Mesenchymal stem cell (in vitro differentiated cells and primary cell): ENCODE measurements around the gene RANBP2.
"Not testable (repeated sequence)": the region's sequence is repeated elsewhere in the genome, so short reads cannot be mapped to it uniquely, and the experiment has no call there.

ENCODE experiments used
- DNase-seq: peaks from one replicate; pipeline ENCODE4 v3.0.0-alpha.2; 2013
- H2AFZ ChIP-seq: one replicate; pipeline ENCODE4 v1.6.1; 2013; ENCODE audit warnings: low read depth, mild to moderate bottlenecking, control low read depth, inconsistent platforms, low read length, moderate library complexity
- H2AK5ac ChIP-seq: 2 replicates; pipeline ENCODE4 v1.6.1; 2013; ENCODE audit warnings: low read length, moderate library complexity, mild to moderate bottlenecking, inconsistent platforms; ENCODE audit not compliant: severe bottlenecking
- H2BK120ac ChIP-seq: one replicate; pipeline ENCODE4 v1.6.1; 2013; ENCODE audit warnings: low read depth, mild to moderate bottlenecking, inconsistent platforms, low read length, moderate library complexity
- H2BK12ac ChIP-seq, 2 experiments: one replicate each; pipeline ENCODE4 v1.6.1; 2013; ENCODE audit warnings: inconsistent platforms in 2 of 2, low read length in 2 of 2, mild to moderate bottlenecking in 2 of 2, moderate library complexity in 2 of 2, control low read depth in 1 of 2
- H2BK15ac ChIP-seq: one replicate; pipeline ENCODE4 v1.6.1; 2013; ENCODE audit warnings: mild to moderate bottlenecking, low read depth, inconsistent platforms; ENCODE audit not compliant: poor library complexity, severe bottlenecking
- H2BK5ac ChIP-seq: 2 replicates; pipeline ENCODE4 v1.6.1; 2013; ENCODE audit warnings: low read depth, mild to moderate bottlenecking, low read length, control low read depth, inconsistent platforms; ENCODE audit not compliant: poor library complexity, severe bottlenecking
- H3K14ac ChIP-seq, 2 experiments: one replicate each; pipeline ENCODE4 v1.6.1; 2013; ENCODE audit warnings: inconsistent platforms in 2 of 2, low read length in 2 of 2, control low read depth in 1 of 2, mild to moderate bottlenecking in 1 of 2, moderate library complexity in 1 of 2
- H3K18ac ChIP-seq, 2 experiments: one replicate each; pipeline ENCODE4 v1.6.1; 2013; ENCODE audit warnings: inconsistent platforms in 2 of 2, low read length in 2 of 2, control low read depth in 1 of 2, low read depth in 1 of 2, mild to moderate bottlenecking in 1 of 2
- H3K23ac ChIP-seq, 2 experiments: one replicate each; pipeline ENCODE4 v1.6.1; 2013; ENCODE audit warnings: inconsistent platforms in 2 of 2, low read length in 2 of 2, mild to moderate bottlenecking in 2 of 2, moderate library complexity in 2 of 2, control low read depth in 1 of 2
- H3K27ac ChIP-seq: 2 replicates; pipeline ENCODE4 v1.5.1; 2013; ENCODE audit warnings: mild to moderate bottlenecking, moderate library complexity, low read length, control low read depth, inconsistent platforms; ENCODE audit not compliant: poor library complexity, severe bottlenecking
- H3K27me3 ChIP-seq, 2 experiments: 2 replicates each; pipeline versions ENCODE4 v1.6.1 to v1.7.0; 2013; ENCODE audit warnings: low read length in 2 of 2, mild to moderate bottlenecking in 2 of 2, moderate library complexity in 2 of 2, control low read depth in 1 of 2, inconsistent platforms in 1 of 2; ENCODE audit not compliant: control insufficient read depth in 1 of 2, insufficient read depth in 1 of 2
- H3K36me3 ChIP-seq, 2 experiments: 2 replicates each; pipeline versions ENCODE4 v1.6.1 to v1.7.0; 2013; ENCODE audit warnings: low read length in 2 of 2, control low read depth in 1 of 2, inconsistent platforms in 1 of 2, low read depth in 1 of 2, mild to moderate bottlenecking in 1 of 2; ENCODE audit not compliant: insufficient read depth in 2 of 2, control insufficient read depth in 1 of 2
- H3K4ac ChIP-seq, 2 experiments: one replicate each; pipeline ENCODE4 v1.6.1; 2013; ENCODE audit warnings: inconsistent platforms in 2 of 2, low read length in 2 of 2, mild to moderate bottlenecking in 2 of 2, moderate library complexity in 2 of 2, control low read depth in 1 of 2, low read depth in 1 of 2
- H3K4me1 ChIP-seq: 2 replicates; pipeline ENCODE4 v1.6.1; 2013; ENCODE audit warnings: low read depth, low read length, control low read depth; ENCODE audit not compliant: control insufficient read depth, insufficient read depth
- H3K4me2 ChIP-seq: 2 replicates; pipeline ENCODE4 v1.6.1; 2013; ENCODE audit warnings: low read length, mild to moderate bottlenecking, inconsistent platforms; ENCODE audit not compliant: poor library complexity, severe bottlenecking
- H3K4me3 ChIP-seq, 2 experiments: 2 replicates each; pipeline versions ENCODE4 v1.5.1 to v1.7.0; 2013; ENCODE audit warnings: low read length in 2 of 2, mild to moderate bottlenecking in 2 of 2, control low read depth in 1 of 2, low read depth in 1 of 2; ENCODE audit not compliant: insufficient read depth in 1 of 2
- H3K79me1 ChIP-seq: replicated peaks from 2 replicates; pipeline ENCODE4 v1.6.1; 2013; ENCODE audit warnings: mild to moderate bottlenecking, control low read depth, low read length, inconsistent platforms; ENCODE audit not compliant: poor library complexity, severe bottlenecking
- H3K9ac ChIP-seq: 2 replicates; pipeline ENCODE4 v1.7.0; 2013; ENCODE audit warnings: mild to moderate bottlenecking, low read length, moderate library complexity
- H3K9me3 ChIP-seq: 2 replicates; pipeline ENCODE4 v1.7.0; 2013; ENCODE audit warnings: mild to moderate bottlenecking, low read length; ENCODE audit not compliant: control insufficient read depth
- H4K8ac ChIP-seq: one replicate; pipeline ENCODE4 v1.6.1; 2013; ENCODE audit warnings: inconsistent platforms, mild to moderate bottlenecking, low read length, moderate library complexity
- H4K91ac ChIP-seq: one replicate; pipeline ENCODE4 v1.6.1; 2013; ENCODE audit warnings: mild to moderate bottlenecking, low read length, inconsistent platforms
- WGBS: methylation state at CpG from one replicate; pipeline ENCODE4 v1.1.7; 2013; ENCODE audit warnings: mixed read lengths; 5-methylcytosine and 5-hydroxymethylcytosine counted together

RANBP2 gene

GRCh38 chr2:108677239-108677744, 42.0 kb upstream of the RANBP2 start:
- no CpG with 5 or more reads among the region's 4 CpGs for WGBS
- H2AFZ ChIP-seq, H3K23ac ChIP-seq, H4K8ac ChIP-seq, H2BK12ac ChIP-seq, H2BK5ac ChIP-seq, H2BK120ac ChIP-seq, H3K4me2 ChIP-seq, H3K4me1 ChIP-seq, H3K79me1 ChIP-seq, H2BK15ac ChIP-seq, H3K4ac ChIP-seq, H3K27me3 ChIP-seq, H3K9ac ChIP-seq, H3K14ac ChIP-seq, DNase-seq, H2AK5ac ChIP-seq, H3K9me3 ChIP-seq, H3K4me3 ChIP-seq, H3K18ac ChIP-seq, H4K91ac ChIP-seq: not testable (repeated sequence)
- Histone ChIP-seq H3K36me3 (peaks cover 29 to 46% of the 10 kb centered on the region in 2 experiments), H3K27ac (peak overlapping the region; percentile 82)

- H3K14ac ChIP-seq, H3K9me3 ChIP-seq, H4K91ac ChIP-seq, H3K79me1 ChIP-seq, H2BK12ac ChIP-seq, H3K4me2 ChIP-seq, H3K23ac ChIP-seq, H4K8ac ChIP-seq, H2BK120ac ChIP-seq, H2BK5ac ChIP-seq, H3K27me3 ChIP-seq, H2BK15ac ChIP-seq, H3K4me1 ChIP-seq, H3K4me3 ChIP-seq, H2AK5ac ChIP-seq, H2AFZ ChIP-seq, H3K4ac ChIP-seq: not testable (repeated sequence)
- H3K9ac ChIP-seq = peak overlapping the region; percentile 54
- peak; percentile 52 for DNase-seq
- H3K18ac ChIP-seq = peak overlapping the region in 1 of 2 experiments; percentile 33
- WGBS = 0% methylated on average over 2 of the region's 4 CpGs
- H3K27ac ChIP-seq = peak overlapping the region; percentile 94
- H3K36me3 ChIP-seq = peaks cover 28 to 52% of the 10 kb centered on the region in 2 experiments
These were observed 41.1 kb upstream of the RANBP2 start for GRCh38 chr2:108678198-108678651.

GRCh38 chr2:108680805-108681204, 38.5 kb upstream of the RANBP2 start:
- H3K4me3 ChIP-seq, H3K27ac ChIP-seq, H2BK12ac ChIP-seq, H4K8ac ChIP-seq, H2AK5ac ChIP-seq, H3K79me1 ChIP-seq, H3K4me1 ChIP-seq, H2BK120ac ChIP-seq, H3K14ac ChIP-seq, H3K27me3 ChIP-seq, H3K4ac ChIP-seq, H4K91ac ChIP-seq, H2AFZ ChIP-seq, H3K18ac ChIP-seq, H3K9me3 ChIP-seq, DNase-seq, H2BK15ac ChIP-seq, H2BK5ac ChIP-seq, H3K23ac ChIP-seq, H3K9ac ChIP-seq, H3K4me2 ChIP-seq: not testable (repeated sequence)
- peaks cover 21 to 68% of the 10 kb centered on the region in 2 experiments for H3K36me3 ChIP-seq
- no CpG with 5 or more reads among the region's 2 CpGs for WGBS

- not testable (repeated sequence) for H3K23ac ChIP-seq, H3K4ac ChIP-seq, H2BK15ac ChIP-seq, H3K4me2 ChIP-seq, H2AK5ac ChIP-seq, H3K9ac ChIP-seq, H3K79me1 ChIP-seq, H3K4me3 ChIP-seq, H3K14ac ChIP-seq, H2BK5ac ChIP-seq, H4K8ac ChIP-seq, H2BK120ac ChIP-seq, H2AFZ ChIP-seq, H3K4me1 ChIP-seq, H3K9me3 ChIP-seq, H4K91ac ChIP-seq, H3K27me3 ChIP-seq, H2BK12ac ChIP-seq, H3K18ac ChIP-seq
- Histone ChIP-seq H3K36me3 (peaks cover 6 to 19% of the 10 kb centered on the region in 2 experiments), H3K27ac (peak overlapping the region; percentile 23)
- DNase-seq = peak; percentile 30
- 91% methylated on average over 3 of the region's 15 CpGs for WGBS
These were observed 30.2 kb upstream of the RANBP2 start for GRCh38 chr2:108688818-108689756.
